GM18520 (cell line): ENCODE results near the gene TMPRSS2.

ENCODE experiments used
- ATAC-seq: cut with Tn5 transposase; IDR thresholded peaks from one replicate; pipeline ENCODE4 v1.9.1; 2021; ENCODE audit not compliant: unreplicated experiment

Gene TMPRSS2

GRCh38 chr21:41507521-41508414 is at the start of gene TMPRSS2:
TSS of gene TMPRSS2 (minus strand) at chr21:41508158. CDS start at chr21:41498133, 10,025 bp downstream.
- no peak for ATAC-seq

- ATAC-seq, result no peak
Measured at GRCh38 chr21:41555057-41555456, 47.1 kb upstream of the TMPRSS2 start.

- no peak for ATAC-seq
Measured at GRCh38 chr21:41552254-41552653, 44.3 kb upstream of the TMPRSS2 start.

- ATAC-seq, result no peak
Measured at GRCh38 chr21:41548781-41549180, 40.8 kb upstream of the TMPRSS2 start.

DNA sequence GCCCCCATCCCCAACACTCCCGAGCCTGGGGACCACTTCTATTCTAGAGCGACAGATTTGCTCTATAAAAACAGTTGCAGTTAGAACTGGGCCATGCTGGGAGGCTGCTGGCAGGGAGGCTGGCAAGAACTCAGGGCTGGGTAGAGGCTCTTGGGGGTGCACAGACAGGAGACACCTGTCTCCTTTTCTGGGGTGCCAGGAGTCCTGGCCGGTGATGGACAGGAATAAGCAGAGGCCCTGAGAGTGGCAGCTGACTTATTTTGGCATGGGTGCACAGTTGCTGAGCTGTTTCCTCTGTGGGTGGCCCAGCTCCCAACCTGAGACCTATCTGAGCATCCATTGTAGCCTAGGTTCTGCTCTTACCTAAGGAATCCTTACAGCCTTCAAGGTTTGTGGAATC is 39.2 kb upstream of the TMPRSS2 start:
- no peak for ATAC-seq

GRCh38 chr21:41545500-41546359 is 37.8 kb upstream of the TMPRSS2 start:
- ATAC-seq, result no peak

- ATAC-seq, result no peak
Measured at GRCh38 chr21:41542727-41543126, 34.8 kb upstream of the TMPRSS2 start.

DNA sequence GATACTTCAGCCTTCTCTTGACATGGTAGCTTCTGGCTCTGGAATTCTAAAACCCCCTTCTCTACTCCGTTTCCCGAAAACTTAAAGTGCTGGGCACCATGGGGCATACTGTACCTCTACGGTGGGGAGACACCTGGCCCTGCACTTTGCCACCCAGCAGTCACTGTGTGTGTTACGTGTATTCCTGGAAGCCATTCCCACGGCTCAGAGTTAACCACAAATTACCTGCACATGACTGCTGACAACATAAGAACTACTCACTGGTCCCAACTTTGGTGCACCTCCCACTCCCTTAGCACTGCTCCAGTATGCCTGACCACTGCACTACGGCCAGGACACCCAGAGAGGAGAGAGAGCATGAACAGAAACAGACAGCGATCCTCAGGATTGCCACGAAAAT is 29.4 kb upstream of the TMPRSS2 start:
- no peak for ATAC-seq

DNA sequence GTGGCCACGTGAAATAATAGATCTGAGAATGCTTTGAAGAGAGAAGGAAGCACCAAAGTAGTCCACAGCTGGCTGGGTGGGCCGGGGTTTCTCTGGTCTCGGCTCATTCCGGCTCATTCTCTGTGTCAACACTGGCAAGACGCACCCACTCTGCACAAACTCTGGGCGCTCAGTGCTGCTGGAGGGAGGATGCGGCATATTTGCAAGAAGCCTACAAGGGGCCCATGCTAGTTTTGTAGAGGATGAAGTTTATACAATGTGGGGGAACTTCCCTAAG is 28.8 kb upstream of the TMPRSS2 start:
- ATAC-seq, result no peak

DNA sequence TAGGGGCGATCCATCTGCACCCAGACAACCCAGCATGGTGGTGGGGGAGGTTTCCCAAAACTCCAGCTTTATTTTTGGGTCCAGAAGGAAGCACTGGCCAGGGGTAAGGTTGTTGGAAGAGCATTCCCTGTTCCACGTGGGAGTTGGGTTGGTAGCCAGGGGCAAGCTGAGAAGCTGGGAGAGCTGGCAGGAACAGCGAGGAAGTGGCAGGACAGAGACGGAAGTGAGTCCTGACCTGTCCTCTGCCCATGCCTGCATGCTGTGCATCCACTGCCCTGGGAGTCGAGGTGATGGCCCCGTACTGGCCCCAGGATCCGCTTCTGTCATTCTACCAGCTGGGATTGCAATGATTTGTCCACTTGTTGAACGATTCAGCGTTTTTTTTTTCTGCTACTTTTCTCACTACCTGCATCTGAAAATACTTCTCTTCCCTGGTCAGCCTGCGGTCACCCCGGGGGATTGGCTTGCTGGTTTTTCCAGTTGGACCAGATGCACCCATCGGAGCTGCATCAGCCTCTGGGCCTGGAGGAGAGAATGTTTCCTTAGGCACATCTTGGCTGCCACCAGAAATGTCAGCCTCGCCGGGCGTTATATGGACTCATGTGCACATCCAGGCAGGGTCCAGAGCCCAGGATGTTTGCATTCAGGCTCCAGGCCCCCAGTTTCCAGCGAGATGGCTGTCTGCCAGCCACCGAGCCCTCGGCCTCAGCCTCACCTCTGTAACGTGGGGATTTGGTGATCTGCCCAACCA is 28.3 kb upstream of the TMPRSS2 start:
- no peak for ATAC-seq

GRCh38 chr21:41530366-41530765 is 22.4 kb upstream of the TMPRSS2 start:
- no peak for ATAC-seq

GRCh38 chr21:41529769-41530168 is 21.8 kb upstream of the TMPRSS2 start:
- no peak for ATAC-seq

DNA sequence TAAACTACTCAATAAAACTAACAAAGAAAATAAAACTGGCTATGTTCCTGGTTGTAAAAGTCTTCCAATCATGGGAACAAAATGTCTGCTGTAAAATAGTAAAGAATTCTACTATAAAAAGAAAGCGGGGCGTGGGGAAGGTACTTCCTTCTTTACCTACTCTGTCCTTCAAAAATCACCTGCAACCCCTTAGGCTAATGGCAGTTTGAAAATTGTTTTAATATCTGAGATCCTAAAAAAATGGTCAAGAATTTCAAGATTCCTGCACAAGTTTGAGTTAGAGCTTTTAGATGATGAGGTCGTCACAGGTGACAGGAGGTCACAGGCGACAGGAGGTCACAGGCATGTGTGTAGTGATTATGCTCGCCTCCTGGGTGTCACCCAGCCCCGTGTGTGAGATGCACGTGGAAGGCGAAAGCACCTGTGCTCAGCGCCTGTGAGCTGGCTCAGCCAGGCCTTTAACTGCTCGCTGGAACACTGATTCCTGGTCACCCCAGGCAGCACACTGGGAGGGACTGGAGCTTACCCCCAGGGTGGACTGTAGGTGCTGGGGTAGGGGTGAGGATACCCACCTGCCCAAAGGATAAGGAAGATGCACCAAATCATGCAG is 18.6 kb upstream of the TMPRSS2 start:
- ATAC-seq, result no peak

DNA sequence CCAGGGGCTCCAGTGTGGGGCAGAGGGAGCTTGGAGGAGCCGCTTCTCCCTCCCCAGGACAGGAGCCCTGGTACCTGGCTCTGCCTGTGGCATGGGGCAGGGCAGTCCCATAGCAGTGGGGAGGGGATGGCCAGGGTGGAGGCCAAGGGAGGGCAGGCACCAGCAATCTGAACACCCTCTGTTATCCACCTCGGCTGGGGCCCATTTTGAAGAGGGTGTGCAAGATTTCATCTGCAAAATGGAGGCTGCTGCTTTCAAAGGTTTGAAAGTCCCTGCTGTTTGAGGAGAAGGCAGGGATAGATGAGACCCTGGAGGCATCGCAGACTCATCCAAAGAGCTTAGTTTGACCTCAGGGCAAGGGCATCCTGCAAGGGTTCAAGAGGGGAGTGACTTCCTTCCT is 15.2 kb upstream of the TMPRSS2 start:
- no peak for ATAC-seq

DNA sequence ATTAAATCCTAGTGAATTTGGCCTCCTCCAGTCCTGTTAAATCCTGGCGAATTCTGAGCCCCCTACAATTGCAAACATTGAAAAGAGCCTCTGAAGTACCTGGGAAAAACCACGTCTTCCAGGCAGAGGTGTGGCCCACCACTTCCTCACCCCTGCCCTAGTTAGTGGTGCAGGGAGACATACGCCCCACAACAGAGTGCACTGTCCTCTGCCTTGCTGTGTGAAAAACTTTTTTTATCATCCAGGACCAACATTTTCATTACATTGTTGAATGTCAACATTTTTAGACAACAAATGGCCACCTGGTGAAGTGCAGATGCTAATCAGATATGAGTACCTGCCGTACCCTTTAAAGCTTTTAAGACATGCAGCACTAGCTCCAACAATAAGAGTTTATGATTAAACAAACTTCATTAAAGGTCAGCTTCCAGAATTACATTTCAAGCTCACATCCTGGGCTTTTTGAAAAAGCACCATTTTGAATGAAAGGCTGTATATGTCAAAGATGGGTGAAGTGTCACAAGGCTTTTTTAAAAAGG is 13.6 kb upstream of the TMPRSS2 start:
- no peak for ATAC-seq

- no peak for ATAC-seq
Measured at GRCh38 chr21:41520560-41521442, 12.8 kb upstream of the TMPRSS2 start.

DNA sequence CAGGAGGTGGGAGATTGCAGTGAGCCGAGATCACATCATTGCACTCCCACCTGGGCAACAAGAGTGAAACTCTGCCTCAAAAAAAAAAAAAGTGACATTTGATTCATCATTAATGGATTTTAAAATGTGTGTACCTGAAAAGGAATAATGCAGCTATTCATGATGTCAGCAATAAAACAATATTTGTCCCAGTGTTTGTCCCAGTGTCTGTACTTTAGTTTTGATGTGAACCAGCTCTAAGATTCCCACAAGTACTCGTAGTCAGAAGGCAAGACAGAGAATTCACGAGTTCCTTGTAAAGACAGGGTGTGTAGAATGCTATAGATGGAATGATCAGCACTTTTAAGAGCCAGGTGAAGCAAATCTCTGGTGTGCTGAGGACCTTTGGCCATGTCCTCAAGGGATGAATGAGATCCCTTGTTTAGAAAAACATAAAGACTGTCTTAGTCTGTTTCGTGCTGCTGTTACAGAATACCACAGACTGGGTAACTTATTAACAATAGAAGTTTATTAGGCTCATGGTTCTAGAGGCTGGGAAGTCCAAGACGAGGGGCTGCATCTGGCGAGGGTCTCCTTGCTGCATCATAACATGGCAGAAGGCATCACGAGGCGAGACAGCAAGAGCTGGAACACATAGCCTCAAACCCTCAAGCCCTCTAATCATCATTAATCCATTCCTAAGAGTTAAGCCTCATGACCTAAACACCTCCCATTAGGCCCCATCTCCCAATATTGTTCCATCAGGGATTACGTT is 12.0 kb upstream of the TMPRSS2 start:
- ATAC-seq, result no peak

DNA sequence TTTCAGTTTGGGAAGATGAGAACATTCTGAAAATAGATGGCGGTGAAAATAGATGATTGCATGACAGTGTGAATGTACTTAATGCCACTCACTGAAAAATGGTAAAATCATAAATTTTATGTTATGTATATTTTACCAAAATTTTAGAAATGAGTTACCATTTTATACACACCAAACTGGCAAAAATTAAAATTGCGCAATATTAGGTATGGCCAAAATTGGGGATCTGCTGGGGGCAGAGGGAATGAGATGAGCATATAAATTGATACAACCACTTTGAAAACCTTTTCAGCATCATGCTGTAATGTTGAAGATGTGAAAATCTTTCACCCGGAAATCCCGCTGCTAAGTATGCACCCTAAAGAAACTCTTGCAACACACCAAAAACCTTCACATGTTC is 10.8 kb upstream of the TMPRSS2 start:
- ATAC-seq, result no peak

DNA sequence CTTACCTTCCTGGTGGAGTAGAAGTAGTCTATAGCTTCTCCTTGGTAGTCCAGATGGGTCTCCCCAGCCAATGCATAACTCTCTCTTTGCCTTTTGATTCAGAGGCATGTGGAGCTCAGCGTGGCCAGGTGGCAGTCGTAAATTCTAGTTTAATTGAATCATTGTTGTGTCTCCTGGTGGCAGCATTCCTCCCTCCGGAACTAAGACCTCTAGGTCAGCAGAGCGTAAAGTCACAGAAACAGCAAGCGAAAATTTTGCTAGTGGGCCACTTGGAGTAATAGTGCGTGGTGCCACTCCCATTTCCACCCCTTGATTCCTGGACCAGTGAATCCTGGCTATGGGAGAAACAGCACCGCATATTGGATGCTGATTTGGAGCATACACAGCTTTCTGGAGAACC is 3.9 kb upstream of the TMPRSS2 start:
- no peak for ATAC-seq
